GM23338 (cell line): ENCODE measurements around the gene ADAM11. TPM values are rescaled to one million over a fixed set of nuclear protein-coding genes. Genes with fewer than 3 reads are reported as not detected.

ENCODE experiments used
- ATAC-seq: fragments of 200-7000 bp; cut with Tn5 transposase; 3 replicates; pipeline ENCODE4 v1.9.1; 2020
- DNase-seq: peaks from one replicate; pipeline ENCODE4 v3.0.0-alpha.2; 2015; ENCODE audit warnings: low spot score
- H2AFZ ChIP-seq: fragments of 200-600 bp; sonication (generic); 2 replicates; pipeline ENCODE4 v1.8.0; 2016; ENCODE audit warnings: antibody characterized with exemption, mild to moderate bottlenecking, moderate library complexity
- H3F3A ChIP-seq: fragments of 200-600 bp; sonication (generic); replicated peaks from 2 replicates; pipeline ENCODE4 v1.8.0; 2017; ENCODE audit warnings: antibody characterized with exemption, mixed run types, low read depth
- H3K27ac ChIP-seq: fragments of 200-600 bp; sonication (generic); 2 replicates; pipeline ENCODE4 v1.6.1; 2016; ENCODE audit warnings: low read depth
- H3K27me3 ChIP-seq: fragments of 200-600 bp; sonication (generic); 2 replicates; pipeline ENCODE4 v1.8.0; 2016; ENCODE audit warnings: mild to moderate bottlenecking, mixed run types, moderate library complexity; ENCODE audit not compliant: insufficient read depth
- H3K36me3 ChIP-seq: fragments of 200-600 bp; sonication (generic); 2 replicates; pipeline ENCODE4 v1.8.0; 2016; ENCODE audit warnings: mild to moderate bottlenecking; ENCODE audit not compliant: insufficient read depth
- H3K4me1 ChIP-seq: fragments of 200-600 bp; sonication (generic); 2 replicates; pipeline ENCODE4 v1.8.0; 2016; ENCODE audit warnings: mild to moderate bottlenecking, moderate library complexity; ENCODE audit not compliant: insufficient read depth
- H3K4me2 ChIP-seq: fragments of 200-600 bp; sonication (generic); 2 replicates; pipeline ENCODE4 v1.7.1; 2017; ENCODE audit warnings: mixed run types
- H3K4me3 ChIP-seq: fragments of 200-600 bp; sonication (generic); 2 replicates; pipeline ENCODE4 v1.6.1; 2016; ENCODE audit warnings: mixed run types
- H3K79me2 ChIP-seq: fragments of 200-600 bp; sonication (generic); replicated peaks from 2 replicates; pipeline ENCODE4 v1.8.0; 2017; ENCODE audit warnings: mild to moderate bottlenecking; ENCODE audit not compliant: insufficient read depth
- H3K9me2 ChIP-seq: fragments of 200-600 bp; sonication (generic); 2 replicates; pipeline ENCODE4 v1.8.0; 2017; ENCODE audit not compliant: insufficient read depth
- H4K20me1 ChIP-seq: fragments of 200-600 bp; sonication (generic); replicated peaks from 2 replicates; pipeline ENCODE4 v1.8.0; 2017; ENCODE audit warnings: mild to moderate bottlenecking; ENCODE audit not compliant: insufficient read depth
- H3K27ac Mint-ChIP-seq: 2 replicates; pipeline ENCODE4 v1.8.0; 2020; ENCODE audit warnings: inconsistent platforms, mild to moderate bottlenecking, moderate library complexity, mixed read lengths
- H3K27me3 Mint-ChIP-seq: 3 replicates; pipeline ENCODE4 v1.8.0; 2022; ENCODE audit warnings: low read depth, mild to moderate bottlenecking, moderate library complexity, mixed read lengths, inconsistent platforms; ENCODE audit not compliant: insufficient read depth, poor library complexity
- H3K36me3 Mint-ChIP-seq: 3 replicates; pipeline ENCODE4 v1.8.0; 2021; ENCODE audit warnings: low read depth, mild to moderate bottlenecking, inconsistent platforms, moderate library complexity, mixed read lengths
- H3K4me1 Mint-ChIP-seq: 3 replicates; pipeline ENCODE4 v1.8.0; 2020; ENCODE audit warnings: mild to moderate bottlenecking, inconsistent platforms, mixed read lengths
- H3K4me3 Mint-ChIP-seq: 3 replicates; pipeline ENCODE4 v1.8.0; 2021; ENCODE audit warnings: moderate library complexity, mild to moderate bottlenecking, inconsistent platforms, mixed read lengths
- H3K9me3 Mint-ChIP-seq: 3 replicates; pipeline ENCODE4 v1.8.0; 2020; ENCODE audit warnings: moderate library complexity, mild to moderate bottlenecking, inconsistent platforms, mixed read lengths
- CREB1 ChIP-seq: fragments of 250-450 bp; sonication (Bioruptor Pico); IDR thresholded peaks from 2 replicates; pipeline ENCODE4 v1.5.0; 2020; ENCODE audit warnings: low read depth, mild to moderate bottlenecking, moderate library complexity
- CTCF ChIP-seq, 2 experiments: fragments of 200-600 bp in 1 of 2; sonication (generic) in 1 of 2; conservative IDR thresholded peaks; 2 replicates each; pipeline versions ENCODE4 v1.5.1 to v1.6.1; 2016 to 2017; ENCODE audit warnings: antibody characterized with exemption in 2 of 2, low read depth in 2 of 2, mild to moderate bottlenecking in 2 of 2, moderate library complexity in 1 of 2
- EZH2 ChIP-seq: fragments of 200-600 bp; sonication (generic); IDR thresholded peaks from one replicate; pipeline ENCODE4 v1.8.0; 2017; ENCODE audit warnings: antibody characterized with exemption, mild to moderate bottlenecking, low read depth; ENCODE audit not compliant: unreplicated experiment
- JUNB ChIP-seq: IDR thresholded peaks from one replicate; pipeline ENCODE4 v1.6.1; 2016; ENCODE audit warnings: antibody characterized with exemption; ENCODE audit not compliant: unreplicated experiment
- NANOG ChIP-seq: IDR thresholded peaks from 2 replicates; pipeline ENCODE4 v1.6.1; 2016; ENCODE audit warnings: antibody characterized with exemption, borderline replicate concordance
- POLR2AphosphoS5 ChIP-seq: IDR thresholded peaks from 2 replicates; pipeline ENCODE4 v1.6.1; 2016; ENCODE audit warnings: antibody characterized with exemption, low read depth
- REST ChIP-seq: IDR thresholded peaks from one replicate; pipeline ENCODE4 v1.6.1; 2018; ENCODE audit warnings: antibody characterized with exemption; ENCODE audit not compliant: unreplicated experiment
- STAT1 ChIP-seq: IDR thresholded peaks from one replicate; pipeline ENCODE4 v1.6.1; 2016; ENCODE audit warnings: antibody characterized with exemption; ENCODE audit not compliant: unreplicated experiment
- ZNF114 ChIP-seq: fragments of 250-450 bp; sonication (Bioruptor Pico); IDR thresholded peaks from 2 replicates; pipeline ENCODE4 v1.5.0; 2020; ENCODE audit warnings: mild to moderate bottlenecking, moderate library complexity
- ZNF331 ChIP-seq: fragments of 250-450 bp; sonication (Bioruptor Pico); IDR thresholded peaks from 2 replicates; pipeline ENCODE4 v1.5.0; 2020; ENCODE audit warnings: low read depth, mild to moderate bottlenecking, moderate library complexity
- polyA plus RNA-seq: library from polyadenylated mRNA; unstranded; fragments of >200 nt; fragmentation: Nextera tagmentation; extraction: Ambion mirVana; gene quantifications from 2 replicates; pipeline ENCODE4 v1.2.1, GENCODE V29; 2016
- total RNA-seq: library from RNA; depleted of rRNA; stranded (reverse); fragments of >200 nt; shearing (Covaris generic); gene quantifications from 2 replicates; pipeline ENCODE4 v1.2.3, GENCODE V29; 2014
- TF ChIP-seq, protein P1 (sequence below): fragments of 250-450 bp; sonication (Bioruptor Pico); IDR thresholded peaks from 2 replicates; pipeline ENCODE4 v1.5.0; 2020; ENCODE audit warnings: mild to moderate bottlenecking, moderate library complexity

Gene ADAM11
- total and polyA plus RNA-seq, 2 experiments from 2014 or later = 0.55 to 4.7 TPM

GRCh38 chr17:44769230-44769629 lies 10.4 kb downstream of the ADAM11 start:
- Histone ChIP-seq H3K27ac (no peak overlapping the region), H3K4me2 (no peak overlapping the region), H3K9me2 (no peaks in the 10 kb centered on the region), H3K27me3 (no peaks in the 10 kb centered on the region), H4K20me1 (0 out of 2 replicates have a peak, but pooled peaks cover 5% of the 10 kb centered on the region), H3F3A (no peaks in the 10 kb centered on the region), H2AFZ (no peak overlapping the region), H3K4me3 (no peak overlapping the region), H3K36me3 (no peaks in the 10 kb centered on the region), H3K4me1 (peaks cover 4% of the 10 kb centered on the region; the same call in 1 of the 2 replicates), H3K79me2 (no peaks in the 10 kb centered on the region)
- no peak for ATAC-seq
- TF ChIP-seq CTCF (conservative IDR thresholded peaks at IDR 0.05; ENCODE audit: low read depth in 2 of 2) (no peak), REST (no peak), ZNF331 (CRISPR knock-in tag) (no peak), STAT1 (no peak), NANOG (no peak), ZNF114 (CRISPR knock-in tag) (no peak), EZH2 (no peak), POLR2AphosphoS5 (no peak), CREB1 (no peak), JUNB (no peak)
- TF ChIP-seq, protein P1, sequence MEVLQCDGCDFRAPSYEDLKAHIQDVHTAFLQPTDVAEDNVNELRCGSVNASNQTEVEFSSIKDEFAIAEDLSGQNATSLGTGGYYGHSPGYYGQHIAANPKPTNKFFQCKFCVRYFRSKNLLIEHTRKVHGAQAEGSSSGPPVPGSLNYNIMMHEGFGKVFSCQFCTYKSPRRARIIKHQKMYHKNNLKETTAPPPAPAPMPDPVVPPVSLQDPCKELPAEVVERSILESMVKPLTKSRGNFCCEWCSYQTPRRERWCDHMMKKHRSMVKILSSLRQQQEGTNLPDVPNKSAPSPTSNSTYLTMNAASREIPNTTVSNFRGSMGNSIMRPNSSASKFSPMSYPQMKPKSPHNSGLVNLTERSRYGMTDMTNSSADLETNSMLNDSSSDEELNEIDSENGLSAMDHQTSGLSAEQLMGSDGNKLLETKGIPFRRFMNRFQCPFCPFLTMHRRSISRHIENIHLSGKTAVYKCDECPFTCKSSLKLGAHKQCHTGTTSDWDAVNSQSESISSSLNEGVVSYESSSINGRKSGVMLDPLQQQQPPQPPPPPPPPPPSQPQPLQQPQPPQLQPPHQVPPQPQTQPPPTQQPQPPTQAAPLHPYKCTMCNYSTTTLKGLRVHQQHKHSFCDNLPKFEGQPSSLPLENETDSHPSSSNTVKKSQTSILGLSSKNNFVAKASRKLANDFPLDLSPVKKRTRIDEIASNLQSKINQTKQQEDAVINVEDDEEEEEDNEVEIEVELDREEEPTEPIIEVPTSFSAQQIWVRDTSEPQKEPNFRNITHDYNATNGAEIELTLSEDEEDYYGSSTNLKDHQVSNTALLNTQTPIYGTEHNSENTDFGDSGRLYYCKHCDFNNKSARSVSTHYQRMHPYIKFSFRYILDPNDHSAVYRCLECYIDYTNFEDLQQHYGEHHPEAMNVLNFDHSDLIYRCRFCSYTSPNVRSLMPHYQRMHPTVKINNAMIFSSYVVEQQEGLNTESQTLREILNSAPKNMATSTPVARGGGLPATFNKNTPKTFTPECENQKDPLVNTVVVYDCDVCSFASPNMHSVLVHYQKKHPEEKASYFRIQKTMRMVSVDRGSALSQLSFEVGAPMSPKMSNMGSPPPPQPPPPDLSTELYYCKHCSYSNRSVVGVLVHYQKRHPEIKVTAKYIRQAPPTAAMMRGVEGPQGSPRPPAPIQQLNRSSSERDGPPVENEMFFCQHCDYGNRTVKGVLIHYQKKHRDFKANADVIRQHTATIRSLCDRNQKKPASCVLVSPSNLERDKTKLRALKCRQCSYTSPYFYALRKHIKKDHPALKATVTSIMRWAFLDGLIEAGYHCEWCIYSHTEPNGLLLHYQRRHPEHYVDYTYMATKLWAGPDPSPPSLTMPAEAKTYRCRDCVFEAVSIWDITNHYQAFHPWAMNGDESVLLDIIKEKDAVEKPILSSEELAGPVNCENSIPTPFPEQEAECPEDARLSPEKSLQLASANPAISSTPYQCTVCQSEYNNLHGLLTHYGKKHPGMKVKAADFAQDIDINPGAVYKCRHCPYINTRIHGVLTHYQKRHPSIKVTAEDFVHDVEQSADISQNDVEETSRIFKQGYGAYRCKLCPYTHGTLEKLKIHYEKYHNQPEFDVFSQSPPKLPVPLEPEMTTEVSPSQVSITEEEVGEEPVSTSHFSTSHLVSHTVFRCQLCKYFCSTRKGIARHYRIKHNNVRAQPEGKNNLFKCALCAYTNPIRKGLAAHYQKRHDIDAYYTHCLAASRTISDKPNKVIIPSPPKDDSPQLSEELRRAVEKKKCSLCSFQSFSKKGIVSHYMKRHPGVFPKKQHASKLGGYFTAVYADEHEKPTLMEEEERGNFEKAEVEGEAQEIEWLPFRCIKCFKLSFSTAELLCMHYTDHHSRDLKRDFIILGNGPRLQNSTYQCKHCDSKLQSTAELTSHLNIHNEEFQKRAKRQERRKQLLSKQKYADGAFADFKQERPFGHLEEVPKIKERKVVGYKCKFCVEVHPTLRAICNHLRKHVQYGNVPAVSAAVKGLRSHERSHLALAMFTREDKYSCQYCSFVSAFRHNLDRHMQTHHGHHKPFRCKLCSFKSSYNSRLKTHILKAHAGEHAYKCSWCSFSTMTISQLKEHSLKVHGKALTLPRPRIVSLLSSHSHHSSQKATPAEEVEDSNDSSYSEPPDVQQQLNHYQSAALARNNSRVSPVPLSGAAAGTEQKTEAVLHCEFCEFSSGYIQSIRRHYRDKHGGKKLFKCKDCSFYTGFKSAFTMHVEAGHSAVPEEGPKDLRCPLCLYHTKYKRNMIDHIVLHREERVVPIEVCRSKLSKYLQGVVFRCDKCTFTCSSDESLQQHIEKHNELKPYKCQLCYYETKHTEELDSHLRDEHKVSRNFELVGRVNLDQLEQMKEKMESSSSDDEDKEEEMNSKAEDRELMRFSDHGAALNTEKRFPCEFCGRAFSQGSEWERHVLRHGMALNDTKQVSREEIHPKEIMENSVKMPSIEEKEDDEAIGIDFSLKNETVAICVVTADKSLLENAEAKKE = no peak
- no peak overlapping the region for H3K4me3 Mint-ChIP-seq
- H3K27me3 Mint-ChIP-seq = peaks cover 19% of the 10 kb centered on the region
- no peak overlapping the region for H3K27ac Mint-ChIP-seq
- no peaks in the 10 kb centered on the region for H3K36me3 Mint-ChIP-seq
- peaks cover 17% of the 10 kb centered on the region for H3K4me1 Mint-ChIP-seq
- no peaks in the 10 kb centered on the region for H3K9me3 Mint-ChIP-seq
- no peak for DNase-seq
